Measurements from ENCODE around the gene MARCKS. TPM values are rescaled to one million over a fixed set of nuclear protein-coding genes. Genes with fewer than 3 reads are reported as not detected.

The MARCKS gene
- total and polyA plus RNA-seq, 2 of the 13 experiments (the other 11 are each of a cell fraction or from before 2014, with no cell fraction given), result 30.5 to 39.5 TPM

DNA sequence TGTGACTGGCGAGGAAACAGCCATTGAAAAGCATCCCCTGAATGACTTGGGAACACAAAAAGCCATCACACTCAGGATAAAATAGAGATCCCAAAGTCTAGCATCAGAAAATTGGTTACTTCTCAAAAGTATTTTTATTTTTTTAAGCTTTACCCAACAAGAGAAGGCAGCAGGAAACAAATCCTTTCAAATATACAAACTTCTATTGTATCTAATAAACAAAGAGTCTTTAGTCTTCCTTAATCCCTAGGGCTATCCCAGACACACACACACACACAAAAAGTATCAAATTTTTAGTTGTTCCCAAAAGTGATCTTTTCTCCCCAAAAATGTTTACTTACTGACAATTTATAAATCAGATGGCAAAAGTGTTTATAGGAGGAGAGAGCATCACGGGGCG, 33.2 kb upstream of the MARCKS start:
- H2AFZ ChIP-seq (ENCODE audit: low read length), result no peak overlapping the region
- H3K27ac ChIP-seq (ENCODE audit: extremely low read length, insufficient read depth, low read length), result no peak overlapping the region
- no peaks in the 10 kb centered on the region for H3K9me3 ChIP-seq (ENCODE audit: low read length)
- WGBS (ENCODE audit: low lambda C conversion rate), result 69% methylated on average over 3 of the region's 3 CpGs
- FAIRE-seq (no peak), ATAC-seq (no peak), DNase-seq (ENCODE audit: low spot score) (no peak)
- no peak overlapping the region for H3K4me2 ChIP-seq (ENCODE audit: low read depth, low read length)
- TF ChIP-seq RNF2 (conservative IDR thresholded peaks at IDR 0.05; ENCODE audit: low read depth), result no peak
- TF ChIP-seq MAFG (CRISPR knock-in tag; IDR thresholded peaks at IDR 0.05), result no peak
- no peak for TF ChIP-seq NR2C2 (CRISPR knock-in tag; IDR thresholded peaks at IDR 0.05; ENCODE audit: borderline replicate concordance)
- no peak for TF ChIP-seq ZXDC (CRISPR knock-in tag; IDR thresholded peaks at IDR 0.05)
- no peak for TF ChIP-seq ZNF549 (CRISPR knock-in tag; IDR thresholded peaks at IDR 0.05)
- TF ChIP-seq, protein P1, sequence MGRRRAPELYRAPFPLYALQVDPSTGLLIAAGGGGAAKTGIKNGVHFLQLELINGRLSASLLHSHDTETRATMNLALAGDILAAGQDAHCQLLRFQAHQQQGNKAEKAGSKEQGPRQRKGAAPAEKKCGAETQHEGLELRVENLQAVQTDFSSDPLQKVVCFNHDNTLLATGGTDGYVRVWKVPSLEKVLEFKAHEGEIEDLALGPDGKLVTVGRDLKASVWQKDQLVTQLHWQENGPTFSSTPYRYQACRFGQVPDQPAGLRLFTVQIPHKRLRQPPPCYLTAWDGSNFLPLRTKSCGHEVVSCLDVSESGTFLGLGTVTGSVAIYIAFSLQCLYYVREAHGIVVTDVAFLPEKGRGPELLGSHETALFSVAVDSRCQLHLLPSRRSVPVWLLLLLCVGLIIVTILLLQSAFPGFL (CRISPR knock-in tag; IDR thresholded peaks at IDR 0.05), result no peak
- no peak for TF ChIP-seq AHR (CRISPR knock-in tag; IDR thresholded peaks at IDR 0.05)
- no peak for TF ChIP-seq ZNF326 (CRISPR knock-in tag; IDR thresholded peaks at IDR 0.05; ENCODE audit: borderline replicate concordance)
- no peak for TF ChIP-seq ZIK1 (CRISPR knock-in tag; IDR thresholded peaks at IDR 0.05; ENCODE audit: borderline replicate concordance, low read depth)
- TF ChIP-seq GFI1 (CRISPR knock-in tag; IDR thresholded peaks at IDR 0.05; ENCODE audit: borderline replicate concordance), result no peak
- no peak for TF ChIP-seq RFXANK (CRISPR knock-in tag; IDR thresholded peaks at IDR 0.05)
- TF ChIP-seq, protein P2, sequence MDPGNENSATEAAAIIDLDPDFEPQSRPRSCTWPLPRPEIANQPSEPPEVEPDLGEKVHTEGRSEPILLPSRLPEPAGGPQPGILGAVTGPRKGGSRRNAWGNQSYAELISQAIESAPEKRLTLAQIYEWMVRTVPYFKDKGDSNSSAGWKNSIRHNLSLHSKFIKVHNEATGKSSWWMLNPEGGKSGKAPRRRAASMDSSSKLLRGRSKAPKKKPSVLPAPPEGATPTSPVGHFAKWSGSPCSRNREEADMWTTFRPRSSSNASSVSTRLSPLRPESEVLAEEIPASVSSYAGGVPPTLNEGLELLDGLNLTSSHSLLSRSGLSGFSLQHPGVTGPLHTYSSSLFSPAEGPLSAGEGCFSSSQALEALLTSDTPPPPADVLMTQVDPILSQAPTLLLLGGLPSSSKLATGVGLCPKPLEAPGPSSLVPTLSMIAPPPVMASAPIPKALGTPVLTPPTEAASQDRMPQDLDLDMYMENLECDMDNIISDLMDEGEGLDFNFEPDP (CRISPR knock-in tag; conservative IDR thresholded peaks at IDR 0.05), result no peak
- TF ChIP-seq KLF6 (CRISPR knock-in tag; IDR thresholded peaks at IDR 0.05), result no peak
- TF ChIP-seq ZFP91 (CRISPR knock-in tag; IDR thresholded peaks at IDR 0.05; ENCODE audit: borderline replicate concordance), result no peak
- no peak for TF ChIP-seq TBL1XR1 (IDR thresholded peaks at IDR 0.05; ENCODE audit: borderline replicate concordance, low read length, partially characterized antibody)
- TF ChIP-seq SMYD3 (CRISPR knock-in tag; IDR thresholded peaks at IDR 0.05), result no peak
- no peak for TF ChIP-seq PCBP2 (optimal IDR thresholded peaks at IDR 0.05; ENCODE audit: low read depth, low read length, poor library complexity, severe bottlenecking)
- in situ Hi-C loops (cut with HindIII; ENCODE audit: extremely low pct_ligation_motif_present, low pct_unique_long_range_greater_than_20kb) (no loop called here), intact Hi-C loops (cut with micrococcal nuclease; ENCODE audit: unreplicated experiment) (no loop called here)
- H3K36me3 ChIP-seq (replicated peaks in 1 of 2; ENCODE audit: control insufficient read depth in 1 of 2, insufficient read depth in 2 of 2, low read length in 2 of 2), result no peaks in the 10 kb centered on the region
- H3K79me2 ChIP-seq (ENCODE audit: insufficient read depth, low read length), result no peaks in the 10 kb centered on the region
- BruUV-seq (replicated peaks), result no TSS peak
- no peaks in the 10 kb centered on the region for H3K27me3 ChIP-seq (ENCODE audit: control insufficient read depth in 1 of 2, insufficient read depth in 2 of 2, low read length in 2 of 2)
- H4K20me1 ChIP-seq (ENCODE audit: insufficient read depth, low read length), result no peaks in the 10 kb centered on the region
- no peak overlapping the region for H3K9ac ChIP-seq (ENCODE audit: insufficient read depth, low read depth, low read length)
- ChIA-PET POLR2A (no interaction called here), CTCF (ENCODE audit: low intra/inter-chr PET ratio, low total read pairs) (no interaction called here)
- H3K4me1 ChIP-seq (ENCODE audit: insufficient read depth, low read length), result peaks cover 9% of the 10 kb centered on the region
- H3K4me3 ChIP-seq (replicated peaks in 1 of 3; ENCODE audit: insufficient read depth in 1 of 3, low read depth in 2 of 3, low read length in 3 of 3), result no peak overlapping the region
